ENCODE measurements around the gene GLIS1.

GLIS1 gene

DNA sequence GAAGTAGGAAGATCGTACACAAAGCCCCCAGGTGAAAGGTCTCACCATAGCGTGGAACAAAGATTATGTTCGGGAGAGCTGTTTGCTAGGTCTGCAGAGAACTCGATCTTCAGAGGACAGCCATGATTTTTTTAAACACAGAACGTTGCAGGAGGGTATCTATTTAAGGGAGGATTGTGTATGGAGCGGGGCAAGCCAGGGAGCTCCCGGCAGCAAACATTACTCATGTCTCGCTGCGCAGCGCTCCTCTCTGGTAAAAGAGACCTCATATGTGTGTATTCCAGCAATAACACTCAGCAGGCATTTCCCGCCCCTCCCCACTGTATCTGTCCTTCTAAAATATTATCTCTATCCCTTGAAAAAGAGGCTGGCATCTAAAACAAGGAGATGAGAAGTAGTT lies 2.7 kb downstream of the GLIS1 start:
- no peak for DNase-seq (ENCODE audit: low read depth in 3 of 3, low spot score in 1 of 3)

DNA sequence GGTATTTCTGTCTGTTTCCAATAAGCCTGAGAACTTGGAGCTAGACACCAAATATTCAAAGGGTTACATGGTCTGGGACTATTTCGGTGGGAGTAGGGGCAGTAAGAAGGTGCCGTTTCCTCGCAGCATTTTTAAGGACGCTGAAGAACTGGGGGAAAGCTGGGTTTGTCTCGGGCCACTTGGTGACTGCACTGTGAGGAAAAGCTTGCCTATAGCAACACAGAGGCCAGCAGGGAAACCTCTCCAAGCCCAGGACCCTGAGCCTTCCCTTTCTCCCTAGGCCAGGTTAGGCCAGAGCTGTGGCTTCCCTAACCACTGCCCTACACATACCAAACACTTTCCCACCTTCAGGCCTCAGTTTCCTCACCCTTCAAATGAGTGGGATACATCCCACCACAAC lies 3.3 kb downstream of the GLIS1 start:
- no peak for DNase-seq (ENCODE audit: low read depth in 3 of 3, low spot score in 1 of 3)

- DNase-seq (ENCODE audit: low read depth in 3 of 3, low spot score in 1 of 3): no peak
Observed at GRCh38 chr1:53735261-53735660, 3.7 kb downstream of the GLIS1 start.

DNA sequence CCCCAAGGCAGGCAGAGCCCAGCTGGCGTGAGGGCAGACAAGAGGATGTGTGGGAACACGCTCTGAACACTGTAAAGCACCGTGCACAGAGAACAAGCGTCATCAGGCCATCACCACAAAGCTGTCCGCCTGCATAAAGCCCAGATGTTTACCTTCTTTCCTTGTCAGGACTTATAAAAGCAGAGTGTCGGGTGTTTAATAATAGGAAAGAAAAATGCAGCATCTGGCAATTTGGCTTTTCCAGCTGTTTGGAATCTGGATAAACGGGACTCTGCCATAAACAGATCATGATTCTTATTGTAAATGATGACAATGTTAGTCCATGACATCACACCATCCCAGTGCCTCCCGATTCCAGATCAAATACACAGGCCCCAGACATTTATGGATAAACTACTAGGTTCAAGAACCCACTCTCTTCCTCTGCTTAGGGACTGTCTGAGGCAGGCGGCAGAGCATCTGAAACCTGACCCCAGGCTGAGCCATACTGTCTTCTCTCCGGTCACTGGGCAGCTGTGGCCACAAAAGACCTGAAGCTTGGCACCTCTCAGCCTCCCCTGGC lies 4.2 kb downstream of the GLIS1 start:
- DNase-seq (ENCODE audit: low read depth in 3 of 3, low spot score in 1 of 3): no peak

DNA sequence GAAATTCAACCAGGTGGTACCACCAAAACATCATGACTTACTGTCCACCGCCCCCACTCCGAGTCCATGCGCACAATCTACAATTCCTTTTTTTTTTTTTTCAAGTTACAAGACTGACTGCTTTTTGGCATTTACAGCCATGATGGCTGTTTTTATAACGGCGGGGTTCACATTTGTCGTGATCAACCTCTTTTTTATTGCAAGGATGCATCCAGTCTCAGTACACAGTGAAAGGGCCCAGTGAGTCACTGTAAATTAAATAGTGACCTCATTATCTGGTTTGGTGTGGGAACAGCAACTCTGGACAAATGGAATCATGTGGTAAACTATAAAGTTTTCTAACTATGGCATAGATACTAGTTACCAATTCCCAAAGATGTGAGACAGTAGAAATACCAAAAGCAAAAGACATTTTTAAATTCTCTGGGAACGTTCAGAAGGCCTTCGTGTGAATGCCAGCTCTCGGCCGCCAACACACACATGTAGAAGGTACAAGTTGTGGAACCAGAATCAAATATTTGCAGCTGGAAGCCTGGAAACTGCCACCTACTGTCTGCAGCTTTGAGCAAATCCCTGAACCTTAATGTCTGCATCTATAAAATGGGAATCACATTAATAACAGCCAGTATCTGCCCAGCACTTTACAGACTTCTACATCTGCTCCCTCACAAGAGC lies 4.9 kb downstream of the GLIS1 start:
- DNase-seq (ENCODE audit: low read depth in 3 of 3, low spot score in 1 of 3): no peak

GRCh38 chr1:53733447-53733931 lies 5.5 kb downstream of the GLIS1 start:
- no peak for DNase-seq (ENCODE audit: low read depth in 3 of 3, low spot score in 1 of 3)

DNA sequence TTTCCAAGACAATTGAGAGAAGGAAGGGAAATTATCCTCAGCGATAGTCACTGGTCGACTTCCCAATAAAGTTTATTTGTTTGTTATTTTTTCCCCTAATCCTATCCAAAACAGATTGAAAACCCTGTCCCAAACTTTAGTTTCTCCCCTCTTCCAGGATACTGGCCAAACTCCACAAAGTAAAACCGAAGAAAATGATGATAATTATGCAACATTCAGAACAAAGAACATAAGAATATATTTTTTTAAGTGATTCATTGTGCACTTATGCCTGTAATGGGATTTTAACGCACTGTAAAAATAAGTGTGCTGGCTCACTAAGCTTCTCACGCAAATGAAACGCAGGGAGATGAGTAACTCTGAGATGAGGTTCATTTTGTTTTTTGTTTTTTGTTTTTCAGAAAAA lies 6.0 kb downstream of the GLIS1 start:
- DNase-seq (ENCODE audit: low read depth in 3 of 3, low spot score in 1 of 3): no peak

DNA sequence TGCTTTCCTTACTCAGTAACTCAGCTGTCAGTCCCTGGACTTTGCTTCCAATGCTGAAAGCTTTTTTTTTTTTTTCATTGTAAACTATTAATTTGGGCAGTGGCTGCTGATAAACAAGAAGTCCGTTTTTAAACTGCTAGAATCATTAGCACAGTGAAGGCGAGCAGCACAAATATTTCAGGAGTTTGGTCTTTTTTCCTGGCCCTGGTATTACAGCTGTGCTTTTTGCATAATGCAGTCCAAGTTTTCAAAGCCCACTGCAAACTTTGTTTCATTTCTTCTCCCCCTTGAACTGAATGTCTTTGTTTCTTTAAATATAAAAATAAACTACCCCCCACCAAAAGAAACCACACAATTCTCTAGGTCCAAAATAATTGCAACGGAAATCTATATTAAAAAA lies 6.6 kb downstream of the GLIS1 start:
- DNase-seq (ENCODE audit: low read depth in 3 of 3, low spot score in 1 of 3): no peak

DNA sequence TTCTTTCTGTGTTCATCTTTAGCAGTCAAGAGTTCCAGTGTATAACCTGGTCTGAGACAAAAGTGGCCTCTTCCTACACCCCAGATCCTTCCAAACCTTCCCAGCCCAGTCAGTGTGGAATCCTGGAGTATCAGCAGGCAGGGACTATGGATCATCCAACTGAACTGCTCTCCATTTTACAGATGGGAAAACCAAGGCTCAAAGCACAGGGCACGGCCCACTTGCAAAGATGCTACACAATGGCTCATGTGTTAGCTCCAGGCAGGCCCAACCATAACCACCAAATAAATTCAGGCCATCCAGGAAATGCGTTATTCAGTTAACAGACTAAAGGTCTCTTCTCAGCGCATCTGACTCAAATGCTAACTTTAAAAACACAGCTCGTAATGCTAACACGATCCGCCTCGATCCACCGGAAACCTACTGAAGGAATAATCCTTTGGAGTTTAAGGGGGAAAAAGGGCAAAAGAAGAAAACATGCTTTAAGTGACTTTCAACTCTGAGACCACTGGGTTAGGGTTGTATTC lies 7.1 kb downstream of the GLIS1 start:
- no peak for DNase-seq (ENCODE audit: low read depth in 3 of 3, low spot score in 1 of 3)

DNA sequence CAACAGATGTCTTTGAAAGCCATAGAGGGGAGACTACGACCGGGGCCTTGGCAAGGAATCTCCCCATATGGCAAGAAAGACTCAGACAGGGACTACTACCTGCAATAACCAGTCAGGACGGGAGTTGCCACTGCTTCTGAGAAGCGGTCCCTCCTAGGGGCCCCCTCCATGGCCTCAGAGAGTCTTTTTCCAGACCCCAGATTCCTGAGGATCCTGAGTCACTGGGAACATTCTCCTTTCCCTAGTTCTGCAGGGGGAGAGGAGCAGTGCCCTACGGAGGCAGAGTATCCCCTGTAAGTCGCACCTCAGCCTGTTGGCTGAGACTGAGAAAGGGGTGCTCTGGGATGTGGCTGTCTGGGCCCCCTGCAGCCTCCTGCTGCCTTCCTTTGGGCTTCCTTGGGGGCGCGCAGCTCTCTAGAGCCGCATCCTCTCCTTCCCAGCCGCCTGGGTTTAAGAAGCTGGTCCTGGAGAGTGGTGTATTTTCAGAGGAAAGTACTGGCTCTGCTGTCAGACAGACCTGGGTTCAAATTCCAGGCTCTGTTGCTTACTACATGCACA lies 7.8 kb downstream of the GLIS1 start:
- no peak for DNase-seq (ENCODE audit: low read depth in 3 of 3, low spot score in 1 of 3)

DNA sequence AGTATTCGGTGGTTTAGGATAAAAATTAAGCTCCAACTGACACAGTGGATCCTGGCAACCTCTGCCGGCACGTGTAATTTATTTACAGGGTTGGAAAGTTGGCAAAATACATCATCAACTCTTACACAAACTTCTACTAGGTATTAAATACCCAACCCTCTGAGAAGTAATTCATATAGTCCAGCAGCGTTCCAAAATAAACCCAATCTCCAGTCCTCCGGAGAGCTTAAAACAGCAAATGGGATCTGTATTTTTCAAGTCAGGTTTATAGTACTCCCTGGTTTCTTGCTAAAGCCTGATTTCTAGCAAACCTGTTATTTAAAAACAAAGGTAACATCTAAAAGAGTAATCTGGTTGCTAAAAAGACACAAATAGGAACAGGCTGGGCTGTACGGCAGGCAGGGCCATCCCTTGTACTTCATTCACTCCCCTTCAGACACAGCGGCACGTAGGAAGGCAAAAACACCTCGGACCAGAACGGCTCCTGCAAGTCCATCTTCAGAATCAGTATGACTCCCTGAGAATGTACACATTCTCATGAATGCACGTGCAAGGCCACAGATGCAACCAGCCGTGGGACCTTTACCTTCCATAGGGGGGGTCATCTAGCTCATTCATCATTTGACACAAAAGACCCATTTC lies 8.6 kb downstream of the GLIS1 start:
- no peak for DNase-seq (ENCODE audit: low read depth in 3 of 3, low spot score in 1 of 3)

GRCh38 chr1:53729456-53730223 lies 9.3 kb downstream of the GLIS1 start:
- no peak for DNase-seq (ENCODE audit: low read depth in 3 of 3, low spot score in 1 of 3)

GRCh38 chr1:53728702-53729455 lies 10.1 kb downstream of the GLIS1 start:
- no peak for DNase-seq (ENCODE audit: low read depth in 3 of 3, low spot score in 1 of 3)

DNA sequence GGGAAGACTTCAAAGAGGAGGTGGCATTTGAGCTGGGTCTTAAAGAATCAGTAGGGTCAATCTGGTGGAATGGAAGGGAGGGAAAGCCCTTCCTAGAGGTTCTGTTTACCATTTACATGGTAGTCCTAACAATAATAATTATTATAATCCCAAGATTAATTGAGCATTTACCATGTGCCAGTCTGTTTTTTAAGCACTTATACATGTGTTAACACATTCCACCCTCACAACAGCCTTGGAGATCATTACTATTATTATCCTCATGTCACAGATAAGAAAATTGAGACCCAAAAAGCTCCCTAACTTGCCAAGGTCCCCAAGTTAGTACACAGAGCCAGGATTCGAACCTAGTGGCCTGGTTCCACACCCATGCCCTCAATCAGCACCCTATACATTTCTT lies 10.8 kb downstream of the GLIS1 start:
- no peak for DNase-seq (ENCODE audit: low read depth in 3 of 3, low spot score in 1 of 3)

DNA sequence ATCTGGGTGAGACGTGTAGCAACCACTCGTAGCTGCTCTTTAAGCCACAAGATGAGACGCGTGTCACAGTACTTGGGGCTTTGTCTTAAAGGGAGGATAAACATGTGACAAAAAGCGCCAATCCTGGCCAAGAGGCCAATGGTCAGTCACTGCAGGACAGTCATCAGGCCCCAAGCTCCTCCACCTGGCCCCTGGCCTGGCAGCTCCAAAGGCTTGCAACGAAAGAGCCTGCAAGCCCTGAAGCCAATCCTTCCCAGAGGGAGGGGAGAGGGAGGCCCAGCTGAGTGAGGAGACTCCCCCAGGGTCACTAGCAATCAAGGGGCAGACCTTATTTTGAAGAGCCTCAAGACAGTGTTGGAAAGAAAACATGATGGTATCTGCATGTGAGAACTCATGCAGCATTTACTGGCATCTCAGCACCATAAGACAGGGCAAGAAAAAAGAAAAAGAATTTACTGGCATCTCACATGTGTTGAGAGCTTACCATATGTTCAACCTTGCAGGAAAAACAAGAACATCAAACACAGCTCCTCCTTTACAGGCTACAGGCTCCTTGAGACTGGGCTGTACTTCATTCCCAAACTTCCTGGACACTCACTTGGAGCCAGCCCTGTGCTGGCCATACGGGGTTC lies 11.4 kb downstream of the GLIS1 start:
- no peak for DNase-seq (ENCODE audit: low read depth in 3 of 3, low spot score in 1 of 3)

DNA sequence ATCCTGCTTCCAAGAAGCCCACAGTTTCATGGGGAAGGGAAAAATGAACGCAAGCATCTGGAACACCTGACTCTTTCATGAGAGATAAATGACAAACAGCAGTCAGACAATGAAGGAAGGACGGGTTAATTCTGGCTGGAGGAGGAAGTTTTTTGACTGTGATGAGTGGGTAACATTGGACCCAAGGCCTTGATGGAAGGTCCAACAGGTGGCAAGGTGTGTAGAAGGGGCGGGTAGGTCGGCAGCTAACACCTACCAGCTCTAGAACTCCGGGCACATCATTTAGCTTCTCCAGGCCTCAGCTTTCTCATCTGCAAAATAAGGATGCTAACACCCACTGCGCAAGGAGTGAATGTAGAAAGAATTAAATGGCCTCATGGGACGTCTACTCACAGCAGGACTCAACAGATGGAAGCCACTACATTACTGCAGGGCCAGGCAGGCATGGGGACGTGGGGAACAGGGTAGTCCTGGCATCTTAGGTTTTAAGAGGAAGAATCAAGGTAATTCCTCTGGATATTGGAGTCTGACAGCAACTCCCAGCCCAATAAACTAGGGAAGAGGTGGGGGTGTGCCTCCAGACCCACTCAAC lies 12.9 kb downstream of the GLIS1 start:
- no peak for DNase-seq (ENCODE audit: low read depth in 3 of 3, low spot score in 1 of 3)

GRCh38 chr1:53725238-53725689 lies 13.7 kb downstream of the GLIS1 start:
- DNase-seq (ENCODE audit: low read depth in 3 of 3, low spot score in 1 of 3): no peak

- no peak for DNase-seq (ENCODE audit: low read depth in 3 of 3, low spot score in 1 of 3)
Observed at GRCh38 chr1:53722025-53722424, 16.9 kb downstream of the GLIS1 start.

GRCh38 chr1:53721088-53721487 lies 17.9 kb downstream of the GLIS1 start:
- DNase-seq (ENCODE audit: low read depth in 3 of 3, low spot score in 1 of 3): no peak

DNA sequence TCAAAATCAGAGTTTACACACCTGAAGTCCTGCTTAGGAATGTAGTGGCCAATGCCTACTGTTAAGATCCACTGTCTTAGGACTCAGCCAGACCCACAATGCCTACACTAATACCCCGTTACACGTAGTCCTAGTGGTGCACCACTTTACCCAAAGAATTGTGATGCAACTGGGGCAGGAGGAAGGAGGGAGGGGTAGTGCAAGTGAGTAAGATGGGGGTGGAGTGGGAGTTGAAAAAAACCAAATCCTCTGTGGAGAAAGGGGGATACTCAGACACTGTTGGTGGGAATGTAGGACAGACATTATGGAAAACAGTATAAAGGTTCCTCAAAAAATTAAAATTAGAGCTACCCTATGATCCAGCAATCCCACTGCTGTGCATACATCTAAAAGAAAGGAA lies 19.5 kb downstream of the GLIS1 start:
- DNase-seq (ENCODE audit: low read depth in 3 of 3, low spot score in 1 of 3): no peak
